ENCODE results near the gene ERLIN1. TPM values are rescaled to one million over a fixed set of nuclear protein-coding genes. Genes with fewer than 3 reads are reported as not detected.

ERLIN1 gene
- total RNA-seq, 4 donors from 2014 or later: 23.0 to 36.9 (median 35.1) TPM

- 91 to 97% methylated on average over 2 of the region's 2 CpGs for WGBS, 2 donors
- TF ChIP-seq CTCF (IDR thresholded peaks at IDR 0.05): no peak
- intact Hi-C loops (cut with DNase I; ENCODE audit: low total_unique reads): no loop called here
- no peak overlapping the region for H3K4me3 ChIP-seq (ENCODE audit: low read depth, poor library complexity, severe bottlenecking)
- no peak for DNase-seq (ENCODE audit: low spot score in 2 of 2)
Observed at GRCh38 chr10:100216006-100216405, 30.2 kb upstream of the ERLIN1 start.

DNA sequence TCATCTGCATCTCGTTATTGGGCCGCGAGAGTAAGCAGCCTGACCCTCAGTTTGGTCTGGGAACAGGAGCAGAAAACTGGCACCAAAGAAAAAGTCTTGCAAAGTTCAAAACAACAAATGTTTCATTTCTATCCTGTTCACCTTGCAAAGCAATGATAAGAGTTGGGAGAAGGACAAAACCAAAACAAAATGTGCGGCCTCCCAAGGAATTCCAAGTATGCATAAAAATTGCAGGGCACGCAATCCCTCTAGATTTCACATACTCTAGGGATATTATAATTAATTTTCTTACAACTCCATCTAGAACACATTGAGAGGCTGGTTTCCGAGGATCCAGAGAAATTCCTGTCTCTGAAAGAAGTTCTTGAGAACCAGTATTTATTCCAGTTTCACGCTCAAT is 23.5 kb upstream of the ERLIN1 start:
- no peak for DNase-seq (ENCODE audit: low spot score in 2 of 2)
- intact Hi-C loops (cut with DNase I; ENCODE audit: low total_unique reads): no loop called here
- TF ChIP-seq POLR2A (IDR thresholded peaks at IDR 0.05) (no peak), CTCF (IDR thresholded peaks at IDR 0.05) (no peak)
- 82 to 84% methylated on average over 7 of the region's 7 CpGs for WGBS, 2 donors
- no peak overlapping the region for H3K4me3 ChIP-seq (ENCODE audit: low read depth, poor library complexity, severe bottlenecking)

DNA sequence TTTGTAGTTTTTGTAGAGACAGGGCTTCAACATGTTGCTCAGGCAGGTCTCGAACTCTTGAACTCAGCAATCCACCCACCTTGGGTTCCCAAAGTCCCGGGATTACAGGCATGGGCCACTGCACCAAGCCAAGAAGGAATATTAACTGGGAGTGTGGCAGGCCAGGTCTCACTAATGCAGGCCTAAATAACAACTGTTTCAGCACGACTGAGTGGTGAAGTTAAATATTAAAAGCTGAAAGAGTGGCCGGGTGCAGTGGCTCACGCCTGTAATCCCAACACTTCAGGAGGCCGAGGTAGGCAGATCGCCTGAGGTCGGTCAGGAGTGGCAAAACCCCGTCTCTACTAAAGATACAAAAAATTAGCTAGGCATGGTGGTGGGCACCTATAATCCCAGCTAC is 22.4 kb upstream of the ERLIN1 start:
- H3K4me3 ChIP-seq (ENCODE audit: low read depth, poor library complexity, severe bottlenecking): no peak overlapping the region
- DNase-seq (ENCODE audit: low spot score in 2 of 2): no peak
- TF ChIP-seq POLR2A (IDR thresholded peaks at IDR 0.05): no peak
- no peak for TF ChIP-seq CTCF (IDR thresholded peaks at IDR 0.05)
- 94% methylated on average over 9 of the region's 9 CpGs for WGBS, 2 donors
- intact Hi-C loops (cut with DNase I; ENCODE audit: low total_unique reads): no loop called here

DNA sequence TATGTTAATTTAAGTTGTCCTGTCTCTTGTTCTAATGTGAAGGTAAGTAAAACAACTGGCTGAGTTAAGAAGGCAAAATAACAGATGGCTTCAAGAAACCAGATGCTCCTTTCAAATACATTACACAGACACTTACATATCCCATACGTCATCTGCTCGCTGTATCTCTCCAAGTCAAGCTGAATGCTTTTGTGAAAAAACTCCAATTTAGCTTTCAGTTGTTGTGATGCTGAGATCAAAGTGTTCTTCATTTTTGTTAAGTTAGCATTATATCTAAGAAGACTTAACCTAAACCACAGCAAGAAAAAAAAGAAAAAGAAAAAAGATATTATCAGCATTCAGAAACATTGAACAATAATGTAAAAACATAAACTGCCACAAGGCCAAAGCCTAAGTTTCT is 18.5 kb upstream of the ERLIN1 start:
- 89 to 90% methylated on average over 2 of the region's 2 CpGs for WGBS, 2 donors
- intact Hi-C loops (cut with DNase I; ENCODE audit: low total_unique reads): loop anchor here (5.0 kb wide), 1 partner anchor 1777 kb away; no protein-coding TSS in a partner anchor
- TF ChIP-seq CTCF (IDR thresholded peaks at IDR 0.05): no peak
- TF ChIP-seq POLR2A (IDR thresholded peaks at IDR 0.05): no peak
- no peak overlapping the region for H3K4me3 ChIP-seq (ENCODE audit: low read depth, poor library complexity, severe bottlenecking)
- no peak for DNase-seq (ENCODE audit: low spot score in 2 of 2)

DNA sequence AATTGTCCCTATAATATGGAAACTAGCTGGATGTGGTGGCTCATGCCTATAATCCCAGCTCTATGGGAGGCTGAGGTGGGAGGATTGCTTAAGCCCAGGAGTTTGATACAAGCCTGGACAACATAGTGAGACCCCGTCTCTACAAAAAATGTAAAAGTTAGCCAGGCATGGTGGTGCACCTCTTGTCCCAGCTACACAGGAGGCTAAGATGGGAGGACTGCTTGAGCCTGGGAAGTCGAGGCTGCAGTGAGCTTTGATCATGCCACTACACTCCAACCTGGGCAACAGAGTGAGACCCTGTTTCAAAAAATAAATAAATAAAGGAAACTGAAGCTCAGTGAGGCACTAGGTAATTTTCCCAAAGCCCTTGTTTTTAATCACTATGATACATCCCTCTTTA is 15.7 kb upstream of the ERLIN1 start:
- 92 to 100% methylated on average over 2 of the region's 2 CpGs for whole genome bisulfite sequencing, 2 donors
- no peak overlapping the region for H3K4me3 ChIP-seq (ENCODE audit: low read depth, poor library complexity, severe bottlenecking)
- TF ChIP-seq POLR2A (IDR thresholded peaks at IDR 0.05) (no peak), CTCF (IDR thresholded peaks at IDR 0.05) (no peak)

DNA sequence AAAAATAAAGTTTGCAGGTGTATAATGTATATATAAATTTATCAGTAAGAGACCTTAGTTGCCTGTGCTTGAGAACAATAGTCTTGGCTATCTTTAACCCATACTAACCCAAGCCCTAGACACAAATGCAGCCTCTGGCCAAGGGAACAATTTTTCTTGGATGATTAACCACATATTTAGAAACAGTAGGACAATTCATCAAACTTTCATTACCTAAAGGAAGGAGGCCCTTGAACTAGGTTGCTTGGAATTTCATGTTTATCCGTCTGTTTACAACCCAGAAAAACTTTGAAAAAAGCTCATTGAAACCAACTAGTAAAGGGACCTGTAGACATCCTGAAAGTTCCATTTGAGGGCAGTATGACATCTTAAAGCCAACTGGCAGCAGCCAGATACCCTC is 8.9 kb upstream of the ERLIN1 start:
- intact Hi-C loops (cut with DNase I; ENCODE audit: low total_unique reads): no loop called here
- DNase-seq (ENCODE audit: low spot score in 2 of 2): no peak

More for the DNA sequence above, 15.7 kb upstream of the ERLIN1 start:
- intact Hi-C loops (cut with DNase I; ENCODE audit: low total_unique reads): loop anchor here (5.0 kb wide), 1 partner anchor 1774 kb away; no protein-coding TSS in a partner anchor
- no peak for DNase-seq (ENCODE audit: low spot score in 2 of 2)

More for the DNA sequence above, 8.9 kb upstream of the ERLIN1 start:
- WGBS, 2 donors: 96% methylated on average over 1 of the region's 1 CpG
- no peak overlapping the region for H3K4me3 ChIP-seq (ENCODE audit: low read depth, poor library complexity, severe bottlenecking)
- TF ChIP-seq POLR2A (IDR thresholded peaks at IDR 0.05) (no peak), CTCF (IDR thresholded peaks at IDR 0.05) (no peak)

All from lower leg skin (tissue), 4 donors.